Skeletal muscle cell (primary cell): ENCODE measurements around the gene FAM117A.
"Not testable (repeated sequence)": the region's sequence is repeated elsewhere in the genome, so short reads cannot be mapped to it uniquely, and the experiment has no call there.

Experiments
- DNase-seq: peaks from one replicate; pipeline ENCODE4 v3.0.0-alpha.2; 2010; ENCODE audit warnings: low read depth
- H3K4me3 ChIP-seq: 2 replicates; pipeline ENCODE4 v1.5.1; 2011; ENCODE audit warnings: low read depth, mild to moderate bottlenecking, control low read depth, low read length, moderate library complexity

FAM117A gene

DNA sequence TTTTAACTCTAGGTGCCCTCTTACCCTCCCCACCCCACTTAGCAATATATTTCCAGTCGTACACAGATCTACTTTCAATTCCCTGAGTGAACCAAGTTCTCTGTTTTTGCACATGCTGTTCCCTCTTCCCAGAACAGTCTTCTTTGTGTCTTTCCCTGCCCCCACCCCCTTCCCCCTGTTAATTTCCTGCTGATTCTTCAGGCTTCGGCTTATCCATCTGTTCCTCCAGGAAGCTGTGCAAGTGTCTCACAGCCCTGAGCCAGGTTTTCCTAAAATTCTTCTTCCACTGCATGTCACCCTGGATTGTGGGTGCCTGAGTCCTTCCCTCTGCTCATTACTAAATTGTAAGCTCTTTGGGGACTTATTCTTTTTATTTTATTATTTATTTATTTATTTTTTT, 73.7 kb downstream of the FAM117A start:
- DNase-seq, result no peak
- H3K4me3 ChIP-seq, result no peak overlapping the region

GRCh38 chr17:49688848-49689247, 75.1 kb downstream of the FAM117A start:
- no peak overlapping the region for H3K4me3 ChIP-seq
- no peak for DNase-seq

DNA sequence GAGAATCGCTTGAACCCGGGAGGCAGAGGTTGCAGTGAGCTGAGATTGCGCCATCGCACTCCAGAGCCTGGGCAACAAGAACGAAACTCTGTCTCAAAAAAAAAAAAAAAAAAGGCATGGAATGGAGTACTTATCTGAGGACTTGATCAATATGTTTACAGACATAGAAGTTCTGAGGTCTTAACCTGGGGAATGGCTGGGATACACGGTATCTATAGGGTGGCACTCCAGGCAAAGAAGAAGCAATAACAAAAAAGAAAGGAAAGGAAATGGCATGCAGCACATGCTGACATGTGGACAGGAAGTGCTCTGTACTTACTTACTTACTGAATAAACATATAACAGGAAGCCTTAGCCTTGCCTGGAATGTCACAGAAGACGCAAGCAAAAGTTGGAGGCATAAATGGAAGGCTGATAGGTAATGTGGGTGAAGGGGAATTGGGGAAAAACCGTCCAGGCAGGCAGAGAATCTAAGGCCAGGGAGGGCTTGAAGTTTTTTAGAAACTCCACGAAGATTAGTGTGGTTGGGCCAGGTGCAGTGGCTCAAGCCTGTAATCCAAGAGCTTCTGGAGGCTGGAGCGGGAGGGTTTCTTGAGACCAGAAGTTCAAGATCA, 75.9 kb downstream of the FAM117A start:
- no peak for DNase-seq

GRCh38 chr17:49681106-49681979, 82.6 kb downstream of the FAM117A start:
- no peak overlapping the region for H3K4me3 ChIP-seq
- no peak for DNase-seq

More for the DNA sequence above, 75.9 kb downstream of the FAM117A start:
- no peak overlapping the region for H3K4me3 ChIP-seq

DNA sequence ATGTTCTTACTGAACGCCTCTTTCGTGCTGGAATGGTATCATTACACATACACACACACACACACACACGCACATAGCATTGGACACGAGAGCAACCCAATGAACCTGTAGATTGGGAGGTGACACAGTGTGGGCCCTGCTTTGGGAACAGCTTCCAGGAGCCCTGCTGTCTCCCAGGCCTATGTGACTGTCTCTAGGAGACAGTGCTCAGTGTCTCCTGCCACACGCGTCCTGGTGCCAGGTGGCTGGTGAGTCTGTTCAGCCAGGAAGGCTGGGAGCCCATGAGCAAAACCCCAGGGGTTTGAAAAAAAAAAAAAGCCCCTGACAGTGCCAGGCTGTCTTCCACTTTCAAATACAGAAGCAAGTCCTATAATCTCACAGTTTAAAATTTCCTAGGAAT, 83.6 kb downstream of the FAM117A start:
- DNase-seq, result no peak
- H3K4me3 ChIP-seq, result no peak overlapping the region

DNA sequence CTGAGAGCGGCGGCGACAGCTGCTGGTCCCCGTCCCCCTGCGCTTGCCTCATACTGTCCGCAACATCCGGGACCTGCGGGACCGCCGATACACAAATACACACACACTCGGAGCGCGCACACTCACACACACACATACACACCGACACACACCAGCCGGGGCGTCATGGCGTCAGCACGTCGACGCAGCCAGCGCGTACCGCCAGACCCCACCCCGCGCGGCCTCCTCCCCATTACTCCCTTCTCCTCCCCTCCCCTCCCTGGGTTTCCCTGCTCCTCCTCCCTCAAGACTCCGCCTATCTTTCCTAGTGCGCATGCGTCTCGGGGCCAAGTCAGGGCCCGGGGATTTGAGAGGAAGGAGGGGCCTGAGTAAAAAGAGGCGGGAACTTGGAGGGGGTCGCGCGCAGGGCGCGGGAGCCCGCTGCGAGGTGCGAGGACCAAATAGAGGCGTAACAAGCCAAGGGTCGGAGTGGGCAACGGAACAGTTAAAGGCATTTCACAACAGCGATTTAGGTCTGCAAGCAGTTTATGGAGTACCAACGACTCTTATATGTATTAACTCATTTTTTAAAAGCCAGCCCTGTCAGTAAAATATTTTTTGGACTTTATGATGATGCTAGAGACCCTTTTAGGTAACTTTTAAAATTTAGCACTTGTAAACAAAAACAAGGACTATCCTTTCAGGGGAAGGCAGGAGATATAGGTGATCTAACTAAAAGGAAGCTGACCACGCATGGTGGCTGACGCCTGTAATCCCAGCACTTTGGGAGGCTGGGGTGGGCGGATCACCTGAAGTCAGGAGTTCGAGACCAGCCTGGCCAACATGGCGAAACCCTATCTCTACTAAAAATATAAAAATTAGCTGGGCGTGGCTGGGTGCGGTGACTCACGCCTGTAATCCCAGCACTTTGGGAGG, 85.7 kb downstream of the FAM117A start, which contains the start of gene SPOP:
Gene SPOP, minus strand, starts transcription at position 165 of the 915 bp plus-strand sequence. CDS start 55,287 bp downstream, outside the sequence.
- H3K4me3 ChIP-seq, result peak within 1 kb of the TSS; percentile 76
- DNase-seq, result peak; percentile 100

DNA sequence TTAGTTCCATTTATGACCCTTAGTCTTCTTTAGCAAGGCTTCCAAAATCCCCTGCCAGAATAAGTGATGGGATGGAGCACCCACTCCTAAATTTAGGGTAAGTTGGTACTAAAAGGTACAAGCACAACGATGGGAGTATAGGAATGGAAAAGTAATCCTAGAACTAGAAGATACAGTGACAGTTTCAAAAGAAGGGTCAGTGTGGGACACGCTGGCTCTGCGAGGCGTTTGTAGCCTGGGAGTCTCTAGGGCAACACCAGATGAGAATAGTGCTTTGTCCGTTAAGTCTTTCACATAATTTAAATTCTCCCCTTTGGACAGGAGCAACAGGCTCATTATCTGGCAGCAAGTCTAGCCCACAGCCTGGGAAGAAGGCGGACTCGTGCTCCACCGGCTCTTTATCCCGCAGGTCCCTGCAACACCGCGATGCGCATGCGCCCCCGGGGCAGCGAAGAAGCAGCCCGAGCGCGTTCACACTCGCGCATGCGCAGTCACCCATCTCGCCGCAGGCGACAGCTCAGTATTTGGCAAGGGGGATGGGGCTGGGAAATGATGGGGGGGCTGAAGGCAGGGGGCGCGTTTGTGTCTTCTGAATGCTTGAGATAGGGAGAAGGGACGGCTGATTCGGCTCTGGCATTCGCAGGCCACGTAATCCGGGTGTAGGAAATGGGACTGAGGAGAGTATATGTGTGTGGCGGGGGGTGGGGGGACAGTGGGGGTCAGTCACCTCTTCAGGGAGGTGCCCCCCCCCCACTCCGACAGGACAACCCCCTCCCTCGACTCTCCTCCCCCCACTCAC, 86.6 kb downstream of the FAM117A start:
- H3K4me3 ChIP-seq, result peak overlapping the region; percentile 76
- peak; percentile 74 for DNase-seq

DNA sequence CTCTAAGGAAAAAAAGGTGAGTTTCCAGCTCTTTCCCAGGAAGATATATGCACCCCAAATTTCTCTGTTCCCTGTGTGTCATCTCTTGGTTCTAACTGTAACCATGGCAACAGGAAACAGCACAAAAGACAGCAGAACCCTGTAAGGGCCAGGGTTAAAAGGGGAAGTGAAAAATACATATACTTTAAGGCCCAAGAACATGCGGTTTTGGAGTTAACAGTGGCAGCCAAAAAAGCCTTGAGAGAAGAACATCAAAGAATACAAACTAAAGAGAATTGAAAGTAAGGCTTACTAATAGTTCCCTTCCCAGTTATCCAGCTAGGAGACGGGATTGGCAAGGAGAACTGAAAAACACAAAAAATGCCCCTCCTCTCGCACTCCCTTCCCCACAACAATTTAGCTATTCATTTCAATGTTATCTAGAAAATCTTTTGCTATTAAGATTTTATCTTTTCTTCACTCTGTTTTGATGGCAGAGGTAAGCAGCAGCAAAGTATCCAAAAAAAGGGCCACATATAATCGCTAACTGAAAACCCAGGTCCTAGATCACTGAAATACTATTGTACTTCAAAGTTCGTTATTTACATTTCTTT, 87.6 kb downstream of the FAM117A start:
- peak overlapping the region; percentile 76 for H3K4me3 ChIP-seq
- DNase-seq, result no peak

DNA sequence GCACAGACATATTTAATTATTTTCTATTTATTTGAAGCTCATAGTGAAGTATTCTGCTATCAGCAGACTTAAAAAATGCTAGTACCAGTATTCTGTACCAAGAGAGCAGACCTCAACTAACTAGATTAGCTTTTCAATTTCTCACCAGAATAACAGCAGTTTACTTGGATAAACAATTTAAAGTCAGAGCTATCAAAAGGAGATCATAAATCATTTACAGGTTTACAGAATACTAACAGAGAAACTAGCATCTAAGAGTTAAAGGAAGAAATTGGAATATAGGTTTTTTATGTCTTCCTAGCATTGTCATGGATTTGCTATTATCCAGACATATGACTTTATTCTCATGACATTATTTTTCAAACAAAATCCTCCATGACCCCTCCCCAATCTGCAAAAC, 89.4 kb downstream of the FAM117A start:
- no peak for DNase-seq
- no peak overlapping the region for H3K4me3 ChIP-seq

DNA sequence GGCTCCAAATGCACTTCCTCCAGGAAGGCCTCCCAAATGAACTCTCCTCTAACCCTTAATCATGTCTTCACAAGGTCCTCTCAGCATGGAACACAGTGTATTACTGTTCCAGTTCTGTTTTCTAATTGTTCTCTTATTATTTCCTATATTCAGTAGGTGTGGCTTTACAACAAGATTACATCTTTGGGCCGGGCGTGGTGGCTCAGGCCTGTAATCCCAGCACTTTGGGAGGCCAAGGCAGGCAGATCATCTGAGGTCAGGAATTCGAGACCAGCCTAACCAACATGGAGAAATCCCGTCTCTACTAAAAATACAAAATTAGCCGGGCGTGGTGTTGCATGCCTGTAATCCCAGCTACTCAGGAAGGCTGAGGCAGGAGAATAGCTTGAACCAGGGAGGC, 90.3 kb downstream of the FAM117A start:
- not testable (repeated sequence) for DNase-seq, H3K4me3 ChIP-seq

GRCh38 chr17:49670641-49671040, 93.3 kb downstream of the FAM117A start:
- no peak overlapping the region for H3K4me3 ChIP-seq
- no peak for DNase-seq

GRCh38 chr17:49670002-49670401, 93.9 kb downstream of the FAM117A start:
- H3K4me3 ChIP-seq, result no peak overlapping the region
- no peak for DNase-seq

DNA sequence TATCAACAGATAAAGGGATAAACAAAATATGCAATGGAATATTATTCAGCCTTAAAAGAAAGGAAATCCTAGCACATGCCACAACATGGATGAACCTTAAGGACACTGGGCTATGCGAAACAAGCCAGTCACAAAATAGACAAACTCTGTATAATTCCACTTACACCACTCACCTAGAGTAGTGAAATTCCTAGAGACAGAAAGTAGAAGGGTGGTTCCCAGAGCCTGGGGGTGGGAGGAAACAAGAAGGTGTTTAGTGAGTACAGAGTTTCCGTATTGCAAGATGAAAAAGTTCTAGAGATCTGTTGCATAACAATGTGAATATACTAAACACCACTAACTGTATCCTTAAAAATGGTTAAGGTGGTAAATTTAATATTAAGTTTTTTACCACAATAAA, 96.1 kb downstream of the FAM117A start:
- no peak for DNase-seq
- H3K4me3 ChIP-seq, result no peak overlapping the region

- no peak overlapping the region for H3K4me3 ChIP-seq
- no peak for DNase-seq
Measured at GRCh38 chr17:49664706-49665211, 99.2 kb downstream of the FAM117A start.
